Astrocyte of the hippocampus (primary cell): ENCODE results near the gene NKAIN2.
"Not testable (repeated sequence)": the region's sequence is repeated elsewhere in the genome, so short reads cannot be mapped to it uniquely, and the experiment has no call there.

Experiments
- DNase-seq: peaks from one replicate; pipeline ENCODE4 v3.0.0; 2011; ENCODE audit warnings: low read depth, low spot score

NKAIN2 gene

DNA sequence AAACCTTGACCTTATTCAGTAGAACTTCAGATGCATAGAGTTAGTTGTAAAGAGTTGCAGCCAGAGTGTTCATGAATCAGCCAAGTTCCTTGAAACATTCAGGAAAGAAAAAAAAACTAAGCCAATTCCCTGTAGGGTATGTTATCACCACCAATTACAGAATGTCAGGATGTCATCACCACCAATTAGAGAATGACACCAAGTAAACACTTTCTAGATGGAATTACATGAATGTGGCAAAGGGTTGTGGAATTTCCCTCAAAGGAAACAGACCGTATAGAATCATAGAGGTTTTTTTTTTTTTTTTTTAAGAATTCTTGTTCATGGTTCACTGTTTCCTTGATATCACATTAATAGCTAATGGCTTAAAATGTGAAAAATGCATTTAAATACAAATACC is 686.5 kb downstream of the NKAIN2 start:
- DNase-seq, result peak; percentile 69

DNA sequence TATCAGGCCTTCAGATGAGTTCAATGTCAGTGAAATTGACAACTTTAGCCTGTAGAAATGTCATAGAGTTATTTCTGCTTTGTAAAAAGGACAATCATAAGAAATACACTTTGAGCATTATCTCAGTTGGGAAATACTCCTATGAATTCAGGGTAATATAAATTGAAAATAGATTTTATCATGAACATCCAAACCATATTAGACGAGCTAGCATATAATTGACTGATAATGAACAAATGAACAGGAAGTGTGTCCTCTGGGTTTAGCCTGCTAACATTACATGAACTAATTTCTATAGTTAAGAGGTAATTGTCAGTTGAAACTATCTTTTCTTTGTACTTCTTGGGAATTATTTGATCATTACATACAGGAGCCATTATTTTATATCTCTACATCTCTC is 689.6 kb downstream of the NKAIN2 start:
- DNase-seq, result no peak

DNA sequence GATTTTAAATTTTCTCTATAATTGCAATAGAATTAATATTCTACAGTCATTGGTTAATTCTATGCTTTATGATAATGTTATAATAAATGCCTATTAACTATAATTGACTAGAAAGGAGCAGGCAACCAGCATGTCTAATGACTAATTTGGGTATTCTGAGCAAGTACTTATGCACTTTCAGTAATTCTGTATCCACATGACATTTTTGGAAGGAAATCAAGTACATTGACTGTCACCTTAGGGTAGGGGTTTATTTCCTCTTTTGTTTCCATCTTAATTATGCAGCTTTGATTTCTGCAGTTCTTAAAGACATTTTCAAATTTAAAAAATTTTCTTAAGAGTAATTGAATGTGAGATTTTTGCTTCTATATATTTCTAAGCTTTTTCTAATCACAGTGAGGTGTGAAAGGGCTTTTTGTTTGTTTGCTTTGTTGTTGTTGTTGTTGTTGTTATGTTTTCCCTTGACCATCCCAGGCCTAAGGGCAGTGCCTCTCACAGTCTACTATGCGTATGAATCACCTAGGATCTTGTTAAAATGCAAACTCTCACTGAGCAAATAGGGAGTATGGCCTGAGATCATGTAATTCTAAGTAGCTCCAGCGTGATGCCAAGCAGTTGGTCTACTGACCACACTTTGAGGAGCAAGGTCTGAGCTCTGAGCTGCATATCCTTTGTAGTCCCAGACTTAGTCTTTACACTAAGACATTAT is 691.4 kb downstream of the NKAIN2 start:
- DNase-seq, result peak; percentile 67

- peak; percentile 70 for DNase-seq
These were observed 692.1 kb downstream of the NKAIN2 start for GRCh38 chr6:124495665-124496190.

GRCh38 chr6:124496334-124496733 is 692.7 kb downstream of the NKAIN2 start:
- peak; percentile 5 for DNase-seq

GRCh38 chr6:124512431-124512830 is 708.8 kb downstream of the NKAIN2 start:
- no peak for DNase-seq

DNA sequence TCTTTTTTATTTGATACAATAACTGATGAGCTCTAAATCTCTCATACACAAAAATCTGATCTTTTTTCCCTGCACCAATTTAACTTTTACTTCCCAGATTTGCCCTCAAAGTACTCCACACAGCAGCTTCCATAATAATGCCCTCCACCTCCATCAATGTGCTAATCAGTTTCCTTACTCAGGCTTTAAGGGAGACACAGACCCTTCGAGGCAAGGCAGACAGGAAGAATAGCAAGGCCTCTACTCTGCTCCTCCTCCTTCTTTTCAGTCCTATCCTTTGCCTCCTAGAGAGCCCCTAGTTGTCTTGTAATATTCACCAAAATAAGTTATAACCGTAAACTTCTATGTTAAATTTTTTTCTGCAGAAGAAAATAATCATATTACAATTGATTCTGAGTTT is 713.7 kb downstream of the NKAIN2 start:
- no peak for DNase-seq

- DNase-seq, result no peak
These were observed 716.8 kb downstream of the NKAIN2 start for GRCh38 chr6:124520514-124520913.

DNA sequence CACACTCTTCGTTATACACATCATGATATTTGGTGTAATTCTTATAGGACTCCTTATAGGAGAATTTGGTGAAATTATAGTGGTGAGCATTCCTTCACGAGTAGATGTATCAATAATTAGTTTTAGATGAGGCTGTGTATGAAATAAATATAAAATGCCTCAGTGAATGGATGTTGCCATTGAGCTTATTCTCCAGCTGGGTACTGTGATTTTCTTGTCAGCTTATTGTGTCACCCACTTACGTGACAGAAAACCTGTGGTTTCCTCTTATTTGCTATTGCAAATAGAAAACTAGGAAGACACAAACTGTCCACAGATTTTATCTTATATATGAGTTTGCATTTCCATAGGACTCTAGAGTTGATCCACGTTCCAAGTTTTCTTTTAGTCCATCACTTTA is 718.7 kb downstream of the NKAIN2 start:
- DNase-seq, result no peak

DNA sequence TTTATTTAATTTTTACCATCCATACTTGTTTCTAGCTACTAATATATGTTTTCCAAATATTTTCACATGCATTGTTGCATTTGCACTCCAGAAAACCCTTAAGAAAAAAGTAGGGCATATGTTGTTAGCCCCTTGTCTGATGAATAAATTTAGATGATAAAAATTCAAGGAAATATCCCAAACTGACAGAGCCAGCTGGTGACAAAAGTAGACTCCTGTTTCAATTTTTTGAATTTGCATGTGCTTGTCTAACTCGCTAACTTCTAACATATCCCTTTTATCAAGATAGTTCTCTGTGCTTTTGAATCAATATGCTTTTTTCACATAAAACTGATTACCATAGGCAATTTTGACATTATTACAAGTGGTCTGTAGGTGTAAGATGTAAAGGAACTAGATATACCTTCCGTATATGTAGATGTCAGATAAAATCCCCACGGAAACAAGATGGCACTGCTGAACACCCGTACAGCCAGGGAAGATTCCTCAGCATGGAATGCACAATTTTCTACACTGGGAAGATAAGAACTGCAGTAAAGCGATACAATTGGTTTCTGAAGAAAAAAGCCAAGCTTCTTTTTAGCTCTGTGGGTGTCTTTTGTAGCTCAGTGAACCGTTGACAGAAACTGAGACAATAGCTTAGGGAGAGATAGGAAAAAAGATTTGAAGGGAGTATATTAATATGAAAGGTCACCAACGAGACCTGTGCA is 721.0 kb downstream of the NKAIN2 start:
- DNase-seq, result no peak

GRCh38 chr6:124530926-124531325 is 727.3 kb downstream of the NKAIN2 start:
- no peak for DNase-seq

GRCh38 chr6:124535299-124535698 is 731.6 kb downstream of the NKAIN2 start:
- no peak for DNase-seq

DNA sequence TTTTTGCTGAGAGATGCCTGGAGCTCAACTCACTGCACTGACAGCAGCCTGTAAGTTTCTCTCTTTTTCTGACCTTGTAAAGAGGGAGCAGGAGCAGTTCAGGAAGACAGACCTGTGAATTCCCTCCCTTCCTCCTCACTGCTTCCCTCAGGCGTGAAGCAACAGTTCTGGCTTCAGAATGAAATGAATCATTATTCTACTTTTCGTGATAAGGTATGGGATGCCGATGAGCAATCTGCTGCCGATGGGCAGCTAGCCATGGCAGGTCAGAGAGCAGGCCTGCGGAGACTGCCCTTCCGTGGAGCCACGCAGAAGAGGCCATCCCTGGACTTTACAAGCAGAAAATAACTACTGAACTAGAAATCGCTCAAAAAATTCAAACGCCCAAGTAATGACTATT is 732.1 kb downstream of the NKAIN2 start:
- peak; percentile 67 for DNase-seq

- DNase-seq, result no peak
These were observed 732.6 kb downstream of the NKAIN2 start for GRCh38 chr6:124536157-124536841.

DNA sequence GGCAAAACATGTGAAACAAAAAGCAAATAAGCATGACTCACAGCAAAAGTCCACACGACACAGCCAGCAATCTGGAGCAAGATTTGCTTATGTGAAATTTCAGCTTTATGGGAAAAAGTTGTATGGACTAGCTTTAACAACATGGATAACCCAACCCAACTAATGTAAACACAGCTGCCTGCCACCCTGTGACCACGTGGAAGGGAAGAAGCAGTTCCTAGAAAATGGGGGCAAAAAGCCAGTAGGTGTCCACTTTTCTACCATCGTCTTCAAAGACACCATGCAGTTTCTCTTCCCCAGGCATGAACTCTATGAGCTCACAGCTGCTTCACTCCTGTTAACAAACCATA is 733.2 kb downstream of the NKAIN2 start:
- no peak for DNase-seq

DNA sequence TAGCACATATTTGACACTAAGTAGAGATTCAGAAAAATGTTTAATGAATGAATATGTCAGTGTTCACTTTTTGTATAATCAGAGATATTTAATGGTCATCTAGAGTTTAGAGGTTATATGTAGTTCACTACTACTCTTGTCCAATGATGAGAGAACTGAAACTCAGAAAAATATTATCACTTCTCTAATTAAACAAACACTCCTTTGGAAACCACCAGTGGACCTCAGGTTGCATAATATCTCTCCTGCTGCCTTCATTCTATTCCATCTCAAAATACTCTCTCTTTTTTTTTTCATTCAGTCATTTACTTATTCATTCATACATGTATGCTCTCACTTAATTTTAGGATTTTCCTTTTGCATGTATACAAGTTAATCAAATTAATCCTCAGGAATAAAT is 735.4 kb downstream of the NKAIN2 start:
- no peak for DNase-seq

DNA sequence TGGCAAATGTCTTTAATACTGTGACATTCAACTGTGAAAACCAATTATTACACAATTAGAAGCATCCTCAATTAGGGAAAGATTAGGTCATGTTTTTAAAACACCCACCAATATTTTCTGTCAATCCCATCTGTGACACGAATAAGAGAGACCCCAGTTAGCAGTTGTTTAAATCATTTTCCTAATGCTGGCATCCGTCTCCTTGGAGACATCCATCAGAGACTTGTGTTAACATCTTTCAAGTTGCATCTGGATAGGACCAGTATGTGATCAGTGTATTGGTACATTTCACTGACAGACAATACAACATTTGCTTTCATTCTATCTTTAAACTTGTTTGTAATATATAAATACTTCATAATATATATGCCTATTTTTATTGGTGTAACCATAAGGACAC is 737.9 kb downstream of the NKAIN2 start:
- DNase-seq, result no peak

DNA sequence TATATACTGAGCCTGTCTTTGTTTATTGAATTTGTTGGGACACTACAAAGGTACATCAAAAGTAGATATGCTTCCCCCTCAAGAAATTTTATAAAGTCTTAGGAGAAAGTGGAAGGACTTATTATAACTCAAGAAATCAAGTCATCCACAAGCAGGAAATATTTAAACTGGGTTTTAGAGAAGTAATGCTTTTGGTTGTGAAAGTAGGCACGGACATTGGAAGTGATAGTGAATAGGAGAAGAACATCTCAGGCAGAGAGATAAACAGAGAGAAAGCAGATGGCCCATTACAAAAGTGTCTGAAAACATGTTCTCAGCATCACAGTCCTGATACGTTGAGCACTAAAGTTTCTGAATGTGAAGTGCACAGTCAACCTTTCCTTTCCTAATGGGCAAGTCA is 742.9 kb downstream of the NKAIN2 start:
- no peak for DNase-seq

GRCh38 chr6:124551711-124552233 is 748.1 kb downstream of the NKAIN2 start:
- DNase-seq, result peak; percentile 30

GRCh38 chr6:124557873-124558272 is 754.2 kb downstream of the NKAIN2 start:
- no peak for DNase-seq

DNA sequence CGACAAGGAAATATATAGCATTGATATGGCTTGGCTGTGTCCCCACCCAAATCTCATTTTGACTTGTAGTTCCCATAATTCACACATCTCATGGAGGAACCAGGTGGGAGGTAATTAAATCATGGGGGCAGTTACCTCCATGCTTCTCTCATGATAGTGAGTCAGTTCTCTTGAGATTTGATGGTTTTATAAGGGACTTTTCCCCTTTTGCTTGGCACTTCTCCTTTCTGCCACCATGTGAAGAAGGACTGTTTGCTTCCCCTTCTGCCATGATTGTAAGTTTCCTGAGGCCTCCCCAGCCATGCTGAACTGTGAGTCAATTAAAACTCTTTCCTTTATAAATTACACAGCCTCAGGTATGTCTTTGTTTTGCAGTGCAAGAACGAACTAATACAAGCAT is 756.4 kb downstream of the NKAIN2 start:
- DNase-seq, result not testable (repeated sequence)

DNA sequence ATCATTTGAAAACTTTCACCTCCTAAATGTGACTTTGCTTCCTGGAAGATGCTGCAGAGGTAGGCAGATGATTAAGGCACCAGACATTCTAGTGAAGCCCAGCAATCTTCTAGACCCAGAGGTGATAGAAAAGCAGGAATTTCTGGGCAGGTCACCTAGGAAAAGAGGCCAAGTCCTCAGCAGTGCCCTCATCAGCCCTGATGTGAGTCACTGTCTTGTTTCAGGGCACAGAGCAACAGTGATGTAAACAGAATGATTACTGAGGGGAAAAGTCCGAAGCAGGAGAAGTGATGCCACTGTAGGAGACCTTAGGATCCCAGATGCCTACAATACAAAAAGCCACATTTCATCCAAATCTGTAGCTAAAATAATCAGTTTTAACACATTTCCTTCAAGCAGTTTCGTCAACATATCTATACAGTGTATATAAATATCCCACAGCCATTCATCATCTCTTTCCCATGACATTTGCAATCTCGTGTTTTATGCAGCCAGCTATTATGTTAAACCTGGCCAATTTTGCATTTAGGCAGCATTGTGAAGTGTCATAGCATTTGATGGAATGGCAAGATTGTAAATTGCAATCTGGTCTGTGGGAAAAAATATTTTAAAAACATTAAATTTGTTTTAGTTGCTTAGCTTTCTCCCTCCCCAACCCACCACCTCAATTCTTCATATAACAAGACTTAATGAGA is 757.4 kb downstream of the NKAIN2 start:
- no peak for DNase-seq
